ENCODE data around the gene GPBP1. TPM values are rescaled to one million over a fixed set of nuclear protein-coding genes. Genes with fewer than 3 reads are reported as not detected.

GPBP1 gene
- total and polyA plus RNA-seq, 2 of the 4 experiments (the other 2 are of a cell fraction), result 24.3 to 29.2 TPM

DNA sequence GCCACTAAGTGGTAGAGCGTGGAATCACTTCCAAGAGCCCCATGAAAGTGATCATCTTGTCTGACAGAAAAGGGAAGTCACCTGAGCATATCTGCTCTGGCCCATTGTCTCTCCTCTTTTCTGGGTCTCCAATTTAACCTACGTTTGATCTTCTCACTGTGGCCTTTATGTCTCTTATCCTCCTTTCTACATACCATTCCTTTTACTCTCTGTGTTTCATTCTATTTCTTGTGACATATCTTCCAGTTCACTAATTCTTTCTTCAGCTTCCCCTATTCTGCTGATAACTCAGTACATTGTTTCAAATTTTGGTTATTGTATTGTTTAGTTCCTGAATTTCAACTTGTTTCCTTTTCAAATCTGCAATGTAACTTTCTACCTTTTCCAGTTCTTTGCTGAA, 132.5 kb downstream of the GPBP1 start:
- H3K23ac ChIP-seq (ENCODE audit: low read depth, low read length), result no peak overlapping the region
- no peak overlapping the region for H2AK9ac ChIP-seq (replicated peaks; ENCODE audit: low read depth, low read length, poor library complexity)
- in situ Hi-C loops (cut with MboI; ENCODE audit: low sequenced_read_pairs) (no loop called here), intact Hi-C loops (cut with micrococcal nuclease) (no loop called here), dilution Hi-C loops (cut with HindIII; ENCODE audit: low sequenced_read_pairs, unreplicated experiment) (no loop called here)
- TF ChIP-seq, protein P1, sequence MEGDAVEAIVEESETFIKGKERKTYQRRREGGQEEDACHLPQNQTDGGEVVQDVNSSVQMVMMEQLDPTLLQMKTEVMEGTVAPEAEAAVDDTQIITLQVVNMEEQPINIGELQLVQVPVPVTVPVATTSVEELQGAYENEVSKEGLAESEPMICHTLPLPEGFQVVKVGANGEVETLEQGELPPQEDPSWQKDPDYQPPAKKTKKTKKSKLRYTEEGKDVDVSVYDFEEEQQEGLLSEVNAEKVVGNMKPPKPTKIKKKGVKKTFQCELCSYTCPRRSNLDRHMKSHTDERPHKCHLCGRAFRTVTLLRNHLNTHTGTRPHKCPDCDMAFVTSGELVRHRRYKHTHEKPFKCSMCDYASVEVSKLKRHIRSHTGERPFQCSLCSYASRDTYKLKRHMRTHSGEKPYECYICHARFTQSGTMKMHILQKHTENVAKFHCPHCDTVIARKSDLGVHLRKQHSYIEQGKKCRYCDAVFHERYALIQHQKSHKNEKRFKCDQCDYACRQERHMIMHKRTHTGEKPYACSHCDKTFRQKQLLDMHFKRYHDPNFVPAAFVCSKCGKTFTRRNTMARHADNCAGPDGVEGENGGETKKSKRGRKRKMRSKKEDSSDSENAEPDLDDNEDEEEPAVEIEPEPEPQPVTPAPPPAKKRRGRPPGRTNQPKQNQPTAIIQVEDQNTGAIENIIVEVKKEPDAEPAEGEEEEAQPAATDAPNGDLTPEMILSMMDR (conservative IDR thresholded peaks at IDR 0.05; ENCODE audit: low read depth, low read length), result no peak
- no peak for TF ChIP-seq MAZ (IDR thresholded peaks at IDR 0.05; ENCODE audit: borderline replicate concordance, low read depth, low read length)
- TF ChIP-seq RCOR1 (IDR thresholded peaks at IDR 0.05; ENCODE audit: insufficient replicate concordance, low read length), result no peak
- no peak for TF ChIP-seq BHLHE40 (IDR thresholded peaks at IDR 0.05; ENCODE audit: low read depth, low read length)
- TF ChIP-seq NFE2L2 (IDR thresholded peaks at IDR 0.05; ENCODE audit: low read depth, low read length), result no peak
- TF ChIP-seq, protein P2, sequence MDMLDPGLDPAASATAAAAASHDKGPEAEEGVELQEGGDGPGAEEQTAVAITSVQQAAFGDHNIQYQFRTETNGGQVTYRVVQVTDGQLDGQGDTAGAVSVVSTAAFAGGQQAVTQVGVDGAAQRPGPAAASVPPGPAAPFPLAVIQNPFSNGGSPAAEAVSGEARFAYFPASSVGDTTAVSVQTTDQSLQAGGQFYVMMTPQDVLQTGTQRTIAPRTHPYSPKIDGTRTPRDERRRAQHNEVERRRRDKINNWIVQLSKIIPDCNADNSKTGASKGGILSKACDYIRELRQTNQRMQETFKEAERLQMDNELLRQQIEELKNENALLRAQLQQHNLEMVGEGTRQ (IDR thresholded peaks at IDR 0.05; ENCODE audit: low read depth, low read length), result no peak
- peaks cover 14% of the 10 kb centered on the region for H3K4me1 ChIP-seq (ENCODE audit: control insufficient read depth, insufficient read depth, low read length)
- H4K5ac ChIP-seq (ENCODE audit: low read depth, low read length), result no peak overlapping the region
- H2BK15ac ChIP-seq (ENCODE audit: low read depth, low read length), result peak overlapping the region; percentile 44; the same call in 1 of the 3 replicates
- H4K20me1 ChIP-seq (ENCODE audit: insufficient read depth, low read length), result no peaks in the 10 kb centered on the region
- no peak overlapping the region for H3K4ac ChIP-seq (ENCODE audit: low read depth, low read length)
- ChIA-PET POLR2A (ENCODE audit: unreplicated experiment) (no interaction called here), CTCF (no interaction called here)
- ATAC-seq (ENCODE audit: low read depth) (no peak), DNase-seq (no peak)
- no peak overlapping the region for H4K8ac ChIP-seq (ENCODE audit: low read depth in 2 of 2, low read length in 2 of 2)
- peaks cover 17% of the 10 kb centered on the region for H3K9me3 ChIP-seq (ENCODE audit: control insufficient read depth, insufficient read depth, low read length)
- H4K91ac ChIP-seq (ENCODE audit: insufficient read depth, low read depth, low read length), result no peak overlapping the region
- no peak overlapping the region for H3K14ac ChIP-seq (replicated peaks; ENCODE audit: low read depth, low read length)
- H3K4me2 ChIP-seq (ENCODE audit: low read depth, low read length), result no peak overlapping the region
- WGBS, 2 experiments (ENCODE audit: extremely low coverage in 2 of 2, insufficient read length in 1 of 2), result no CpG with 5 or more reads among the region's 2 CpGs
- H3K36me3 ChIP-seq (ENCODE audit: control insufficient read depth, insufficient read depth, low read length), result no peaks in the 10 kb centered on the region
- no peak overlapping the region for H2AK5ac ChIP-seq (ENCODE audit: low read depth, low read length)
- H3K56ac ChIP-seq (ENCODE audit: extremely low read depth, insufficient read depth, low read length), result no peak overlapping the region
- H3K18ac ChIP-seq (ENCODE audit: low read depth, low read length), result no peak overlapping the region
- no TSS peak for BruUV-seq (replicated peaks)
- no peak overlapping the region for H2BK20ac ChIP-seq (ENCODE audit: low read depth, low read length)
- H2AFZ ChIP-seq (replicated peaks; ENCODE audit: low read length, poor library complexity), result no peak overlapping the region
- H3K27me3 ChIP-seq (ENCODE audit: control insufficient read depth, insufficient read depth, low read length), result no peaks in the 10 kb centered on the region
- H3K4me3 ChIP-seq (ENCODE audit: insufficient read depth, low read depth, low read length), result no peak overlapping the region
- no peak overlapping the region for H2BK5ac ChIP-seq (ENCODE audit: low read depth, low read length, poor library complexity, severe bottlenecking)
- H3K9me1 ChIP-seq (ENCODE audit: insufficient read depth, low read length), result peaks cover 8% of the 10 kb centered on the region; the same call in 1 of the 2 replicates
- H3K79me1 ChIP-seq (ENCODE audit: low read depth in 1 of 2, low read length in 2 of 2), result no peaks in the 10 kb centered on the region
- no peak overlapping the region for H3K9ac ChIP-seq (ENCODE audit: low read depth, low read length)
- no peak overlapping the region for H3K27ac ChIP-seq (ENCODE audit: insufficient read depth, low read length)
- 0 out of 2 replicates have a peak overlapping the region, but pooled peaks have one; percentile 27 for H2BK120ac ChIP-seq (ENCODE audit: low read depth, low read length)
